GM12878 (cell line): ENCODE results near the gene TCF12.

ENCODE experiments used
- EP300 ChIP-seq, 2 experiments: fragments of 150-350 bp in 1 of 2; IDR thresholded peaks; 2 replicates each; pipeline ENCODE4 v1.6.1; 2011 to 2012; ENCODE audit warnings: low read depth in 2 of 2, low read length in 2 of 2, borderline replicate concordance in 1 of 2, improper control_type of control experiment in 1 of 2, inconsistent platforms in 1 of 2; ENCODE audit not compliant: control insufficient read depth in 1 of 2
- JUND ChIP-seq: IDR thresholded peaks from 2 replicates; pipeline ENCODE4 v1.6.1; 2012; ENCODE audit warnings: low read depth, mild to moderate bottlenecking, low read length, improper control_type of control experiment, moderate library complexity
- POLR2A ChIP-seq: IDR thresholded peaks from 2 replicates; pipeline ENCODE4 v1.6.1; 2011; ENCODE audit warnings: low read depth, mild to moderate bottlenecking, low read length
- POLR2AphosphoS2 ChIP-seq: IDR thresholded peaks from 2 replicates; pipeline ENCODE4 v1.6.1; 2011; ENCODE audit warnings: low read depth, mild to moderate bottlenecking, low read length, improper control_type of control experiment, moderate library complexity
- ZNF24 ChIP-seq: fragments of 450-650 bp; IDR thresholded peaks from 2 replicates; pipeline ENCODE4 v1.6.1; 2017; ENCODE audit warnings: antibody characterized with exemption, mild to moderate bottlenecking
- TF ChIP-seq, protein P1 (sequence below), 3 experiments: IDR thresholded peaks in 2 of 3; conservative IDR thresholded peaks in 1 of 3; 2 replicates each; pipeline ENCODE4 v1.5.1; 2011; ENCODE audit warnings: low read depth in 3 of 3, low read length in 3 of 3, mild to moderate bottlenecking in 3 of 3, control low read depth in 2 of 3, moderate library complexity in 2 of 3, inconsistent platforms in 1 of 3, mixed read lengths in 1 of 3; ENCODE audit not compliant: control insufficient read depth in 2 of 3, insufficient read depth in 1 of 3; ENCODE audit errors: extremely low read depth in 1 of 3
- TF ChIP-seq, protein P2 (sequence below): IDR thresholded peaks from 2 replicates; pipeline ENCODE4 v1.6.1; 2011; ENCODE audit warnings: low read depth, mild to moderate bottlenecking, low read length, moderate library complexity, borderline replicate concordance; ENCODE audit errors: extremely low read depth

DNA sequence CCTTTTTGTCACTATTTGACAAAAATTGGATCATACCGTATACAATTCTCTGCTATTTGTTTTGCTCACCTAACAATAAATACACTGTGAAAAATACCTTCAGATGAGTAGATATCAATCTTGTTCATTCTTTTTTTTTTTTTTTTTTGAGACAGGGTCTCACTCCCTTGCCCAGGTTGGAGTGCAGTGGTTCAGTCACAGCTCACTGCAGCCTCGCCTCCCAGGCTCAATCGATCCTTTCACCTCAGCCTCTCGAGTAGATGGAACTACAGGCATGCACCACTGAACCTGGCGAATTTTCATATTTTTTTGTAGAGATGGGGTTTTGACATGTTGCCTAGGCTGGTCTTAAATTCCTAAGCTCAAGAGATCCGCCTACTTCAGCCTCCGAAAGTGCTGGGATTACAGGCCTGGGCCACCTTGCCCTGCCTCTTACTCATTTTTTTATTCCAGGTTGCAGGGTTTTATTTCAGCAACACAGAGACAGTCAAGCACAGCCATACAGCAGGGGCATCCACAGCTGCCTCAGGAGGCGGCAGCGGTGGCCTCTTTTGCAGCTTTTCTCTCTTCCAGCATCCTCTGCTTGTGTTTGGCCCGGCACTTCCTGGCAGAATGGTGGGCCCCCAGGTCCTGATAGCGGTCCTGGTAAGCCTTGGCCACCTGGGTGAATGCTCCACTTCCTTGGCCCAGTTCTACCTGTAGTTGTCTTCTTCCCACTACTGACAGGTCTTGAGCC lies 406.7 kb downstream of the TCF12 start:
- TF ChIP-seq POLR2AphosphoS2 (no peak), ZNF24 (no peak), POLR2A (no peak), JUND (no peak), EP300 (IDR thresholded peaks at IDR 0.05; ENCODE audit: borderline replicate concordance in 1 of 2, control insufficient read depth in 1 of 2, low read depth in 2 of 2, low read length in 2 of 2) (no peak)
- TF ChIP-seq, protein P1, sequence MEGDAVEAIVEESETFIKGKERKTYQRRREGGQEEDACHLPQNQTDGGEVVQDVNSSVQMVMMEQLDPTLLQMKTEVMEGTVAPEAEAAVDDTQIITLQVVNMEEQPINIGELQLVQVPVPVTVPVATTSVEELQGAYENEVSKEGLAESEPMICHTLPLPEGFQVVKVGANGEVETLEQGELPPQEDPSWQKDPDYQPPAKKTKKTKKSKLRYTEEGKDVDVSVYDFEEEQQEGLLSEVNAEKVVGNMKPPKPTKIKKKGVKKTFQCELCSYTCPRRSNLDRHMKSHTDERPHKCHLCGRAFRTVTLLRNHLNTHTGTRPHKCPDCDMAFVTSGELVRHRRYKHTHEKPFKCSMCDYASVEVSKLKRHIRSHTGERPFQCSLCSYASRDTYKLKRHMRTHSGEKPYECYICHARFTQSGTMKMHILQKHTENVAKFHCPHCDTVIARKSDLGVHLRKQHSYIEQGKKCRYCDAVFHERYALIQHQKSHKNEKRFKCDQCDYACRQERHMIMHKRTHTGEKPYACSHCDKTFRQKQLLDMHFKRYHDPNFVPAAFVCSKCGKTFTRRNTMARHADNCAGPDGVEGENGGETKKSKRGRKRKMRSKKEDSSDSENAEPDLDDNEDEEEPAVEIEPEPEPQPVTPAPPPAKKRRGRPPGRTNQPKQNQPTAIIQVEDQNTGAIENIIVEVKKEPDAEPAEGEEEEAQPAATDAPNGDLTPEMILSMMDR (IDR thresholded peaks at IDR 0.05 in 2 of 3, conservative IDR thresholded peaks at IDR 0.05 in 1 of 3; ENCODE audit: control insufficient read depth in 2 of 3, extremely low read depth in 1 of 3, insufficient read depth in 1 of 3, low read depth in 3 of 3, low read length in 3 of 3) = no peak
- TF ChIP-seq, protein P2, sequence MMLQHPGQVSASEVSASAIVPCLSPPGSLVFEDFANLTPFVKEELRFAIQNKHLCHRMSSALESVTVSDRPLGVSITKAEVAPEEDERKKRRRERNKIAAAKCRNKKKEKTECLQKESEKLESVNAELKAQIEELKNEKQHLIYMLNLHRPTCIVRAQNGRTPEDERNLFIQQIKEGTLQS = no peak
